GM04504 (cell line): Measurements from ENCODE around the gene ASPG.
A peak's percentile ranks its signal among the peaks of the same experiment; 100 is the strongest.

Experiments
- DNase-seq: peaks from one replicate; pipeline ENCODE4 v3.0.0-alpha.2; 2012; ENCODE audit warnings: low read depth

ASPG gene

GRCh38 chr14:104075530-104076151 lies 9.9 kb upstream of the ASPG start:
- no peak for DNase-seq

- no peak for DNase-seq
Observed at GRCh38 chr14:104076743-104077142, 8.8 kb upstream of the ASPG start.

- peak; percentile 59 for DNase-seq
Observed at GRCh38 chr14:104078031-104078455, 7.5 kb upstream of the ASPG start.

GRCh38 chr14:104080376-104081260 lies 4.9 kb upstream of the ASPG start:
- no peak for DNase-seq

GRCh38 chr14:104081261-104081835 lies 4.2 kb upstream of the ASPG start:
- DNase-seq: no peak

GRCh38 chr14:104081951-104082464 lies 3.5 kb upstream of the ASPG start:
- no peak for DNase-seq

GRCh38 chr14:104082807-104083206 lies 2.7 kb upstream of the ASPG start:
- DNase-seq: no peak

- DNase-seq: no peak
Observed at GRCh38 chr14:104084251-104085002, 1.1 kb upstream of the ASPG start.

- no peak for DNase-seq
Observed at GRCh38 chr14:104085889-104086201, 345 bp downstream of the ASPG start.

- no peak for DNase-seq
Observed at GRCh38 chr14:104086210-104086660, 735 bp downstream of the ASPG start.

- DNase-seq: no peak
Observed at GRCh38 chr14:104086661-104087461, 1.4 kb downstream of the ASPG start.

GRCh38 chr14:104087505-104087904 lies 2.0 kb downstream of the ASPG start:
- DNase-seq: no peak

- no peak for DNase-seq
Observed at GRCh38 chr14:104087981-104088850, 2.7 kb downstream of the ASPG start.

GRCh38 chr14:104090071-104090748 lies 4.7 kb downstream of the ASPG start:
- DNase-seq: no peak

- DNase-seq: no peak
Observed at GRCh38 chr14:104091061-104091926, 5.8 kb downstream of the ASPG start.

- DNase-seq: no peak
Observed at GRCh38 chr14:104091927-104092771, 6.6 kb downstream of the ASPG start.

GRCh38 chr14:104092931-104093365 lies 7.4 kb downstream of the ASPG start:
- DNase-seq: no peak
